ENCODE results near the gene CCNB2. TPM values are rescaled to one million over a fixed set of nuclear protein-coding genes. Genes with fewer than 3 reads are reported as not detected.

CCNB2 gene
- total RNA-seq, 1 experiment from 2014 or later, result 129 TPM

DNA sequence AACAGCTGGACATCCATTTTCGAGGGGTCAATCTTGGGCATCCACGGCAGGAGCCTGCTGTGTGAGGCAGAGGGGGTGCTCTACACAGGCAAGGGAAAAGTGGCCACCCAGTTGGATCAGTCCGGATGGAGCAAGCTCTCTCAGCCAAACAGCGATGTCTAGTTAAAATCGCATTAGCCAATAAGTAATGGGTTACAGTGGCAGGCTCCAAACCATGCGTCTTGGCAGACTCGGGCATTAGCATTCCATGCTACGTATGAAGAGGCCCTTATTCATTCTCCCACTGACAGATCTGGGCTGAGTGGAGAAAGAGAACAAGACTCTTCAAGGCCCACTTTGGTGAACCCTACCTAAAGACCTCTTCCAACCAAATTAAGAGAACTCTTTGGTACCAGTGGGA lies 49.3 kb downstream of the CCNB2 start:
- Histone ChIP-seq H3K27ac (ENCODE audit: low read depth, low read length, poor library complexity, severe bottlenecking) (no peak overlapping the region), H3K36me3 (ENCODE audit: insufficient read depth, low read length, poor library complexity, severe bottlenecking) (no peaks in the 10 kb centered on the region), H3K4me3 (ENCODE audit: low read depth, low read length, poor library complexity, severe bottlenecking) (no peak overlapping the region), H3K9me3 (ENCODE audit: low read depth, low read length, poor library complexity, severe bottlenecking) (no peaks in the 10 kb centered on the region), H3K4me1 (ENCODE audit: insufficient read depth, low read length, poor library complexity, severe bottlenecking) (no peaks in the 10 kb centered on the region), H3K27me3 (replicated peaks; ENCODE audit: insufficient read depth, low read depth, low read length, poor library complexity) (no peaks in the 10 kb centered on the region)
- TF ChIP-seq EZH2 (IDR thresholded peaks at IDR 0.05; ENCODE audit: borderline replicate concordance, low read depth, low read length, poor library complexity, severe bottlenecking), result no peak
- TF ChIP-seq, protein P1, sequence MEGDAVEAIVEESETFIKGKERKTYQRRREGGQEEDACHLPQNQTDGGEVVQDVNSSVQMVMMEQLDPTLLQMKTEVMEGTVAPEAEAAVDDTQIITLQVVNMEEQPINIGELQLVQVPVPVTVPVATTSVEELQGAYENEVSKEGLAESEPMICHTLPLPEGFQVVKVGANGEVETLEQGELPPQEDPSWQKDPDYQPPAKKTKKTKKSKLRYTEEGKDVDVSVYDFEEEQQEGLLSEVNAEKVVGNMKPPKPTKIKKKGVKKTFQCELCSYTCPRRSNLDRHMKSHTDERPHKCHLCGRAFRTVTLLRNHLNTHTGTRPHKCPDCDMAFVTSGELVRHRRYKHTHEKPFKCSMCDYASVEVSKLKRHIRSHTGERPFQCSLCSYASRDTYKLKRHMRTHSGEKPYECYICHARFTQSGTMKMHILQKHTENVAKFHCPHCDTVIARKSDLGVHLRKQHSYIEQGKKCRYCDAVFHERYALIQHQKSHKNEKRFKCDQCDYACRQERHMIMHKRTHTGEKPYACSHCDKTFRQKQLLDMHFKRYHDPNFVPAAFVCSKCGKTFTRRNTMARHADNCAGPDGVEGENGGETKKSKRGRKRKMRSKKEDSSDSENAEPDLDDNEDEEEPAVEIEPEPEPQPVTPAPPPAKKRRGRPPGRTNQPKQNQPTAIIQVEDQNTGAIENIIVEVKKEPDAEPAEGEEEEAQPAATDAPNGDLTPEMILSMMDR (conservative IDR thresholded peaks at IDR 0.05; ENCODE audit: low read depth, low read length), result no peak
- POLR2A ChIA-PET (ENCODE audit: low non-redundant PET), result no interaction called here
- DNase-seq (ENCODE audit: low spot score), result no peak
- CTCF ChIA-PET, result no interaction called here
- intact Hi-C loops (cut with micrococcal nuclease; ENCODE audit: unreplicated experiment), result no loop called here
- BruUV-seq (replicated peaks), result no TSS peak

DNA sequence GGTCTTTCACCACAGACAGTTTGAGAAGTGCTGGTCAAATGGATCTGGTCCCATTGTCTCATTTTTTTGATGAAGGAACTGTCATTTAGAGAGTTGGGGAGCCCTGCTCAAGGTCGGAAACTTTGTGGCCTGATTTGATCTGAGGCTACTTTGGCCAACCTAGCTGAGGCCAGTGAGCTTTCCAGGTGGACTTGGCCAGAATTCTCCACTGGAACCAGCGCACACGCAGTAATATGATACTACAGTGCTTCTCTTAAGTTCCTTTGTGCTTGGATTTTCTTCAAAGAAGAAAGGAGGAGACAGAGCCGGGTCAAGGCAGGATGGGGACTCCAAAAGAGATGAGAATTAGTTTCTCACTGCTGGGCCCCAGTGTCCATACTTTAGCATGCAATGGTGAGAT lies 50.5 kb downstream of the CCNB2 start:
- no peak for DNase-seq (ENCODE audit: low spot score)
- Histone ChIP-seq H3K4me1 (ENCODE audit: insufficient read depth, low read length, poor library complexity, severe bottlenecking) (no peaks in the 10 kb centered on the region), H3K4me3 (ENCODE audit: low read depth, low read length, poor library complexity, severe bottlenecking) (no peak overlapping the region), H3K27me3 (replicated peaks; ENCODE audit: insufficient read depth, low read depth, low read length, poor library complexity) (no peaks in the 10 kb centered on the region), H3K36me3 (ENCODE audit: insufficient read depth, low read length, poor library complexity, severe bottlenecking) (no peaks in the 10 kb centered on the region), H3K9me3 (ENCODE audit: low read depth, low read length, poor library complexity, severe bottlenecking) (no peaks in the 10 kb centered on the region), H3K27ac (ENCODE audit: low read depth, low read length, poor library complexity, severe bottlenecking) (no peak overlapping the region)
- CTCF ChIA-PET, result no interaction called here
- TF ChIP-seq, protein P1 (conservative IDR thresholded peaks at IDR 0.05; ENCODE audit: low read depth, low read length), result no peak
- no peak for TF ChIP-seq EZH2 (IDR thresholded peaks at IDR 0.05; ENCODE audit: borderline replicate concordance, low read depth, low read length, poor library complexity, severe bottlenecking)
- BruUV-seq (replicated peaks), result no TSS peak
- intact Hi-C loops (cut with micrococcal nuclease; ENCODE audit: unreplicated experiment), result no loop called here
- POLR2A ChIA-PET (ENCODE audit: low non-redundant PET), result no interaction called here

- intact Hi-C loops (cut with micrococcal nuclease; ENCODE audit: unreplicated experiment), result no loop called here
- CTCF ChIA-PET, result no interaction called here
- BruUV-seq (replicated peaks), result no TSS peak
These were observed 52.5 kb downstream of the CCNB2 start for GRCh38 chr15:59157396-59157795.

More at GRCh38 chr15:59157396-59157795, 52.5 kb downstream of the CCNB2 start:
- no peaks in the 10 kb centered on the region for H3K27me3 ChIP-seq (replicated peaks; ENCODE audit: insufficient read depth, low read depth, low read length, poor library complexity)
- no peak for DNase-seq (ENCODE audit: low spot score)
- H3K9me3 ChIP-seq (ENCODE audit: low read depth, low read length, poor library complexity, severe bottlenecking), result no peaks in the 10 kb centered on the region
- no peaks in the 10 kb centered on the region for H3K36me3 ChIP-seq (ENCODE audit: insufficient read depth, low read length, poor library complexity, severe bottlenecking)
- TF ChIP-seq, protein P1 (conservative IDR thresholded peaks at IDR 0.05; ENCODE audit: low read depth, low read length), result no peak
- no peak for TF ChIP-seq EZH2 (IDR thresholded peaks at IDR 0.05; ENCODE audit: borderline replicate concordance, low read depth, low read length, poor library complexity, severe bottlenecking)
- no peaks in the 10 kb centered on the region for H3K4me1 ChIP-seq (ENCODE audit: insufficient read depth, low read length, poor library complexity, severe bottlenecking)
- no peak overlapping the region for H3K27ac ChIP-seq (ENCODE audit: low read depth, low read length, poor library complexity, severe bottlenecking)
- no peak overlapping the region for H3K4me3 ChIP-seq (ENCODE audit: low read depth, low read length, poor library complexity, severe bottlenecking)
- POLR2A ChIA-PET (ENCODE audit: low non-redundant PET), result no interaction called here
